T follicular helper cell (primary cell): ENCODE results near the gene SLC7A6.

Experiments used
- DNase-seq: peaks from one replicate; pipeline ENCODE4 v3.0.0-alpha.2; 2020; ENCODE audit warnings: low read depth

SLC7A6 gene

DNA sequence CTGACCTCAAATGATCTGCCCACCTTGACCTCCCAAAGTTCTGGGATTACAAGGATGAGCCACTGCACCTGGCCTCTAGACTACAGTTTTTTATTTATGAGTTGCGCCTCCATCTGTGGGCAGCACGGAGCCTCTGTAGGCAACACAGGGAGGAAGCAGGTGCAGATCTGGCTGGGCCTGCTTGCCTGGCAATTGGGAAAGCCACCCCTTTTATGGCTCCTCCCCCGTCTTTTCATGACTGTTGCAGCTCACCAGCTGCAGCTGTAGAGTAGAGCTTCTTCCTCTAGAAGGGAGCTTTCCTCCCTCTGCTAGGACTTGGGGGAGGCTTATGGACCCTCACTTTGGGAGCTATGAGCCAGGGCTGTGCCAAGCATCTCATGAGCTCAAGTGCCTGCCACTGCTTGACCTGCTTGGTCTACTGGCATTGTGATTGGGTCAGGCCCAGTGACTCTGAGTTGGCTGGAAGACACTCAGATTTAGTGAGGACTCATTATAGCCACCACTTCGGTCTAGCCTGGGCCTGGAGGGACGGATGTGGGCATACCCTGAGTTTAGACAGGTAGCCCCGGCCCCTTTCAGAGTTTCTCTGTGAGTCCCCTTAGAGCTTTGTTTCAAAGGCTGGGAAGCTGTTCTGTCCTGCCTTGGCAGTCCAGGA, 6.9 kb upstream of the SLC7A6 start:
- no peak for DNase-seq

DNA sequence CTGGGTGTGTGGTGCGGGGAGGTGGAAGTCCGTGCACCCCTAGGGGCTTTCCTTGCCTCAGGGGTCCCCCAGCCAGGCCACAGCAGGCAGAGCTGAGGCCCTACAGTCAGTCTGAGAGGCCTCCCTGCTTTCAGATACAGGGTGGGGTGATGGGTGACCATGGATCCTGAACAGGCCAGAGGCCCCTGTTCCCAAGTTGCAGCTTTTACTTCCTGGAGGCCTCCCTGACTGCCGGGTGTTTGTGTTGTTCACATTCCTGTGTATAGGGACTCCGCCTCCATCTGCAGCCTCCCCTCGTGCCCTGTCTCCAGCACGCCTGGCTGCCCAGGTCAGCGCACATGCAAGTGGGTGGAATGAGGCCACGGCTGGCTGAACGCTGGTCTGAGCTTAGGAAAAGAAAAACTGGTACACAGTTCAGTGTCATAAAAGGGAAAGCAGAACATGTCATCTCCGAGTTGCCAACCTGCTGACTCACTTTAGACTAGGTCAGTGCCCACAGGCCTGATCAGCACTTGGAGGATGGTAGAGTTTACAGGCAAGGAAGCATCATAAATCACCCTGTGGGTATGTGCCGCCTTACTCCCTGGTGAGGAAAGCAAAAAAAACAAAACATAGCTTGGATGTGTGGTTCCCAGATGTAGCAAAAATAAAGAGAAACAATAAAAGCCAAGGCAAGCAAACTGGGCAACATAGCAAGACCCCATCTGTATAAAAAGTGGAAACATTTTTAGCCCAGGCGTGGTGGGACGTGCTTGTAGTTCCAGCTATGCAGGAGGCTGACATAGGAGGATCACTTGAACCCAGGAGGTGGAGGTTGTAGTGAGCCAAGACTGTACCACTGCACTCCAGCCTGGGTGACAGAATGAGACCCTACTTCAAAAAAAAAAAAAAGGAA, 6.2 kb upstream of the SLC7A6 start:
- no peak for DNase-seq

DNA sequence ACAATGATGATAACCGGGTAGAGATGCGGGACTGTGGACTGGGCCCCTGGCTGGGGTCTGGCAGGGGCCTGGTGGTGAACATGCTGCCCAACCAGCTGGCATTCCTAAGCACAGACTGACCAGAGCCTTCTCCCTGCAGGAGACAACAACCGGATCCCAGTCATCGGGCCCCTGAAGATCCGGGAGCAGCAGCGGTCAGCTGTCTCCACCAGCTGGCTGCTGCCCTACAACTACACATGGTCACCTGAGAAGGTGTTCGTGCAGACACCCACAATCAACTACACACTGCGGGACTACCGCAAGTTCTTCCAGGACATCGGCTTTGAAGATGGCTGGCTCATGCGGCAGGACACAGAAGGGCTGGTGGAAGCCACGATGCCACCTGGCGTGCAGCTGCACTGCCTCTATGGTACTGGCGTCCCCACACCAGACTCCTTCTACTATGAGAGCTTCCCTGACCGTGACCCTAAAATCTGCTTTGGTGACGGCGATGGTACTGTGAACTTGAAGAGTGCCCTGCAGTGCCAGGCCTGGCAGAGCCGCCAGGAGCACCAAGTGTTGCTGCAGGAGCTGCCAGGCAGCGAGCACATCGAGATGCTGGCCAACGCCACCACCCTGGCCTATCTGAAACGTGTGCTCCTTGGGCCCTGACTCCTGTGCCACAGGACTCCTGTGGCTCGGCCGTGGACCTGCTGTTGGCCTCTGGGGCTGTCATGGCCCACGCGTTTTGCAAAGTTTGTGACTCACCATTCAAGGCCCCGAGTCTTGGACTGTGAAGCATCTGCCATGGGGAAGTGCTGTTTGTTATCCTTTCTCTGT, 5.1 kb upstream of the SLC7A6 start:
- no peak for DNase-seq

DNA sequence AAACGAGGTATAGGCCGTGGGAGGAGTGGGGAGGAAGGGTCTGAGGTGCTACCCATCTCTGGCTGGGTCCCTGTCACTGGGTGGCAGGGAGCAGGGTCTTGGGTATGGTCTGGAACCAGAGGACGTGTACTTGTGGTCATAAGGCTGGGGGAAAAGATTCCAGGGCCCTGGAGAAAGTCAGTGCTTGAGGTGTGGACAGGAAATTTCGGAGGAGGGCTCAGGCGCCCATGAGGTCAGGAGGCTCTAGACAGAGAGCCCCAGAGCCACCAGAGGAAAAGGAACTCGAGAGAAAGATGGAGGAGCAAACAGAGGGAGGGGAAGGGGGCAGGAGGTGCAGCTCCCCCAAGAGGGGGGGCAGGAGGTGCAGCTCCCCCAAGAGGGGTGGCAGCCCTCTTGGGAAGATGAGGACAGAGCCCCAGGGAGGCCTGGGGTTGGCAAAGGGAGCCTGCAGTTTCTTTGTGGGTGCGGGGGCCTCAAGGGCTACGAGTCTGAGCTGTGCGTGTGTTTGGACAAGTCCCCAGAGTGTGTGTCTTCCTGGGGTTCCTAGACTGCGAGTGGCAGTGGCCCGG, 683 bp upstream of the SLC7A6 start:
- no peak for DNase-seq

DNA sequence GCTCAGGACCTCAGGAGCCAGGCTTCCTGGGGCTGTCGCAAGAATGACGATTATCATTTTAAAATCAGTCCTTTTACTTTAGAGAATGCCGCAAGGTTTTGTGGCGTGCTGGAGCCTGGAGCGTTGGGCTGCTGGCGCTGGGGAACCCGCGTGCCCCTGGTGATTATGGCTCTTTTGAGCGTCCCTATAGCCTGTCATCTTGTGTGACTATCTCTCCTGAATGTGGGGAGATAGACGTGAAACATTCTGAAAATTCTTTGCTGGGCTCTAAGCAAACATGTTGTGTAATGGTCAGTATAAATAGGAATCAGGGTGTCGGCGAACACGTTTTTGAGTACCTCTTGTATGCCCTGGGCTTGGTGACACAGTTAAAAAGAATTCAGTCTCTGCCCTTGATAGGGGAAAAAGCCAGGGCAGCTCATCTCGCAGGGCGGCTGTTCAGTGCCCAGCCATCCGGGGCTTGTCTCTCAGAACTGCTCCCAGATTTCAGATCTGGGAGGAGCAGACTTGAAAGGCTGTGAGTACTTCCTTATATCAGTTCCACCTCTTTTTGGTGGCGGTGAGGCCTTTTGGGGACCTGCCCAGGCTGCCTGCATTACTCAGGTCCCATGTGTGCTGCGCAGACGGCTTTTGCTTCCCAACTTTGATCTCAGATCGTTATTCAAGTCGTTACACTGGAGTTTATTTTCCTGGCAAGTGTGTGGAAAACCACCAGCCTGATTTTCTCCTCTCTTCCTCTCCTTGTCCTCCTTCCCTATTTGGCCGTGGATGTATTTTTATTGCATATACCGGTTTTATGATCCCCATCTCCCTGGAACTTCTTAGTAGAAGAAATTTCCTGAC, 973 bp downstream of the SLC7A6 start:
- DNase-seq: peak; percentile 58

DNA sequence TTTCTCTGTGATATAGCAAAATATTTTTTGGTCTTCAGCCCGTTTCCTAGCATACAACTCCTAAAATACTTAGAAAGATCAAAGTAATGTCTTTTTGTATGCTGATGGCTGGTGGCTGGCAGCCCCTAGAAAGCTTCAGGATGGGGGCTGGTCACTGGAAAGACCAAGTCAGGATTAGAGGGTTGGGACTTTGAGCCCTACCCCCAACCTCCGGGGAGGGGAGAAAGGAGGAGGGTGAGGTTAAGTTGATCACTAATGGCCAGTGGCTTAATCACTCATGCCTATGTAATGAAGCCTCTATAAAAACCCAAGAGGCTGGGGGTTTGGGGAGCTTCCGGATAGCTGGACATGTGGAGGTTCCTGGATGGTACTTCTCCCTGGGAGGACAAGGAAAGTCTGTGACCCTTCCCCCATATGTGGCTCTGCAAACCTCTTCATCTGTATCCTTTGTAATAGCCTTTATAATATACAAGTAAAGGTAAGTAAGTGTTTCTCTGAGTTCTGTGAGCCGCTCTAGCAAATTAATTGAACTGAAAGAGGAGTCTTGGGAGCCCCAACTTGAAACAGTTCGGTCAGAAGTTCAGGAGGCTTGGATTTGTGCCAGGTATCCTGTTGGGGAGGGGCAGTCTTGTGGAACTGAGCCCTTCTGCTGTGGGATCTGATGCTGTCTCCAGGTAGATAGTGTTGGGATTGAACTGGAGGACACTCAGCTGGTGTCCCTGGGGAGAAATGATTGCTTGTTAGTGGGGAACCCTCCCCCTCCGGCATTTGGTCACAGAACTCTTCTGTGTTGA, 3.5 kb downstream of the SLC7A6 start:
- no peak for DNase-seq

DNA sequence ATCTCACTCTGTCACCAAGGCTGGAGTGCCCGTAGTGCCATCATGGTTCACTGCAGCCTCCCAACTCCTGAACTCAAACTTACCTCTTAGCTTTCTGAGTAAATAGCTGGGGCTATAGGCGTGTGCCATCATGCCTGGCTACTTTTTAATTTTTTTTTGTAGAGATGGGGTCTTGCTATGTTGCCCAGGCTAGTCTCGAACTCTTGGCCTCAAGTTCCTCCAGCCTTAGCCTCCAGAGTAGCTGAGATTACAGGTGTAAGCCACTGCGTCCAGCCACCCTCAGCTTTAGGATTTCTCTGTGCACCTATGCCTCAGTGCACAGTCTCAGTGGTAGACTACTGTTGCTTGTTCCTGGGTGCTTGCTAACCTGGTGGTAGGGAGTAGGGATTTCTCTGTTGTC, 5.5 kb downstream of the SLC7A6 start:
- DNase-seq: no peak

DNA sequence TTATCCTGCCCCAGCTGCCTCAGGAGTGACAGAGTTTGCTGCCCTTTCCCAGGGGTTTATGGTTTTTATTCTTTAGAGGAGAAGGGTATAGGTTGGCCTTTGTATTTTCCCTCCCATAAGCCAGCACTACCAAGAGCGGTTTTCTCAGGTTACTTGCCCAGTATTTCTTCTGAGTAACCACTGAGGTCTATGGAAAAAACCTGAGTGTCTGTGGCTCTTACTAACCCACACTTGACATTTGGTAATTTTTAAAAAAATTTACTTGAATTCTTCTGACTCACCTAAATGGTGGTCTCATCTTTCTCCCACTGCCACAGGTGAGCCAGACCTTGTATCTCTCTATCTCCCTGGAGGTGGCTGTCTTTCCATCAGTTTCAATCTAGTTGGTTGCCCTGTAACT, 6.0 kb downstream of the SLC7A6 start:
- no peak for DNase-seq

DNA sequence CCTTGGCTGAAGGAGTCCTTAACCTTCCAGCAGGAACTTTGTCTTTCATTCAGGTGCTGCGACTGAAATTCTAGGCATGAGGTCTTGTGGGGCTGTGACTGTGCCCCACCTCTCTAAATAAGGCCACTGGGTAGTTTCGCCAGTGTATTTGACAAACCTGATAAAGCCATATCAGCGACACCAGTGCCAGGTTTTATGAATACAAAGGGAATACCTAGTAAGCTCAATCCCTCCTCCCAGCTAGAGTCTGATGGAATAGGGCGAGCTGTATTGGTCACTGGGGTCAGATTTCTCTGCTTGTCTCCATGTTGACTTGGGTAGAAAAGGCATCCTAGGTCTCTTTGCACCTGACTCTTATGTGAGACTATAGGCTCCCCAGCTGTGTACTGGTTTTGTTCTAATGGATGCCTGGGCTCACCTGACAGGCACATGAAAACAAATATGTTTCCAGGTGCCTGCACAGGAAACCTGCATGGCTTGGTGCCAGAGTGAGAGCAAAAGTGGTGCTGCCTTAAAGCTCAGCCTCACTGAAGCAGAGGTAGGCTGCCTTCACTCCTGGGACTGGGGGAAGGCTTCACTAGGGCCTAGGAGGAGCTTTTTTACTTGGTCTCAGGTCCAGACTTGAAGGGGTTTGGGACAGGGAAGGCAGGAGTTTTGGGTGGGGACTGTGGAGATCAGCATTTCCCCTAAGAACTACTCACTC, 8.3 kb downstream of the SLC7A6 start:
- peak; percentile 76 for DNase-seq

DNA sequence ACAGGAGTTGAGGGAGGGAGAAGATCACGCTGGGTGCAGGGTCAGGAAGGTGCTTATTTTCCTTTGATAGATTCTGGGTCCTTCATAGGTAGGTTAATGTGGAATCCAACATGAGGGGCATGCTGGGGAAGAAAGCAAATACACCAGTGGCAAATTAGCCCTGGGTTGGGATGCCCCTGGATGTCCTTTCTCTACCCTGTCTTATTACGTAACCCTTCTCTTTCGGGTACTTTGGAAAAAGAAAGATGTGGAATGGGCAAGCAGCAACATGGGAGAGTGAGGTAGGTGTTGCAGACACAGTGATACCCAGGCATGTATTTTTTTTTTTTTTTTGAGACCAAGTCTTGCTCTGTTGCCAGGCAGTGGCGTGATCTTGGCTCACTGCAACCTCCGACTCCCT, 9.1 kb downstream of the SLC7A6 start:
- DNase-seq: no peak

DNA sequence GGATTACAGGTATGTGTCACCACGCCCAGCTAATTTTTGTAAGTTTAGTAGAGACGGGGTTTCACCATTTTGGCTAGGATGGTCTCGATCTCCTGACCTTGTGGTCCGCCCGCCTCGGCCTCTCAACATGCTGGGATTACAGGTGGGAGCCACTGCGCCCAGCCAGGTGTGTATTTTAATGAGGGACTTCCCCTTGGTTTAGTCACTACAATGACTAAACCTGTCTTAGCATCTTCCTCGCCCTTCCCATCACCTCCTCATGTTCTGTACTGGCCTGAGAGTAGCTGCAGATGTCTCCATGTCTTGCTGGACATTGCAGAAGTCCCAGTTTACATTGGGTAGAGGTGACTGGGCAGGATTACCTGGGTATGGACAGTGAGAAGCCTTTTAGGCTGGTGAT, 9.6 kb downstream of the SLC7A6 start:
- DNase-seq: no peak

DNA sequence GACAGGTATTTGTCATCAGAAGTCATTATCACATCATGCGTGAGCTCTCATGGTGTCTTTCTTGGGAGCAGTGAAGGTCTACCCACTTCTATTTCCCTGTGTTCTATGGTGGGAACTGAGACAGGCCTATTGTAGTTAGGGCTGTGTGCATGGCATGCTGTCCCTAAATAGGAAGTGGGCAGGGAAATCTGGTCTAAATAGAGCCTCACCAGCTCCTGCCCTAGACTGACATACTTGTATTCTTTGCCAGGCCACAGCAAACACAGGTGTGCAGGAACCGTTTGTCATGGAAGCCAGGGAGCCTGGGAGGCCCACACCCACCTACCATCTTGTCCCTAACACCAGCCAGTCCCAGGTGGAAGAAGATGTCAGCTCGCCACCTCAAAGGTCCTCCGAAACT, 10.1 kb downstream of the SLC7A6 start:
- DNase-seq: no peak

DNA sequence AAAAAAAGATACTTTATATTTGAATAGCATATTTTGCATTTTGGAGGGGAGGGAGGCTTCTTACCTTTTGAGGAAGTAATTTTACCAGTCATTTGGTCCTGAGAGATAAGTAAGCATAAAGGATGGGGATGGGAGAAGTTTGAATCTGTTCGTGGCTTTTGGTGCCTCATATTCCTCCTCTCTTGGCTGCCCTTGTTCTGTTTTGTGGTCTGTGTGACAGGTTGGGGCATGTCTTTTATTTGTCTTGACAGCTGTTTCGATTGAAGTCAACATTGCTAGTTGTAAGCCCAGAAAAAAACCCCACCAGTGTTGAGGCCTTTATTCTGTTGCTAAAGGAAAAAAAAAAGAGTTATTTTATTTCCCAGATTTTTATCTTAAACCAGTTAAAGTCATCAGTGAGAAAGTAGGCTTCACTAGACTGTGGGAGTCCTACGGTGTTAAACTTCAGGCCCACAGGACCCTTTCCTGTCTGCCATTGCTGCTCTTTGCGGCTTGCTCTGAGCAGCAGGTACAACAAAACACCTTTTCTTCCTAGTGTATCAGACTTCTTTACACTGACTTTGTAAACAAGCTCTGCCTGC, 11.4 kb downstream of the SLC7A6 start:
- DNase-seq: peak; percentile 37

DNA sequence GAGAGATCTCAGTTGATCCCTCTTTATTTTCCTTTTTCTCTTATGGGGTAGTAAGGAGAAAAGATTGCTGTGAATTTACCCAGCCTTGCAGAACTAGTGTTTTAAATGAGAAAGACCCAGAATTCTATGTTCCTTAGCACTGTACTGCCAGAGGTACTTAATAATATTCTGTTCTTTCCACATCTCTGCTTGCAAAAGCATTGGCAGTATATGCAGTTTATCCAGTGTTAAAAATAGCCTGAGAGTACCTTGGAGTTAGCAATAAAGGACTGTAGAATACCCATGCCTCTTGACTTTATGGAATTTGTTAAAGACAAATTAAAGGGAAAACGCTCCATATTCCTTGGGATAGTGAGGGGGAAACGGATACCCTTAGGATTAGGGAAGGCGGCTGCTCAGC, 11.9 kb downstream of the SLC7A6 start:
- DNase-seq: no peak

DNA sequence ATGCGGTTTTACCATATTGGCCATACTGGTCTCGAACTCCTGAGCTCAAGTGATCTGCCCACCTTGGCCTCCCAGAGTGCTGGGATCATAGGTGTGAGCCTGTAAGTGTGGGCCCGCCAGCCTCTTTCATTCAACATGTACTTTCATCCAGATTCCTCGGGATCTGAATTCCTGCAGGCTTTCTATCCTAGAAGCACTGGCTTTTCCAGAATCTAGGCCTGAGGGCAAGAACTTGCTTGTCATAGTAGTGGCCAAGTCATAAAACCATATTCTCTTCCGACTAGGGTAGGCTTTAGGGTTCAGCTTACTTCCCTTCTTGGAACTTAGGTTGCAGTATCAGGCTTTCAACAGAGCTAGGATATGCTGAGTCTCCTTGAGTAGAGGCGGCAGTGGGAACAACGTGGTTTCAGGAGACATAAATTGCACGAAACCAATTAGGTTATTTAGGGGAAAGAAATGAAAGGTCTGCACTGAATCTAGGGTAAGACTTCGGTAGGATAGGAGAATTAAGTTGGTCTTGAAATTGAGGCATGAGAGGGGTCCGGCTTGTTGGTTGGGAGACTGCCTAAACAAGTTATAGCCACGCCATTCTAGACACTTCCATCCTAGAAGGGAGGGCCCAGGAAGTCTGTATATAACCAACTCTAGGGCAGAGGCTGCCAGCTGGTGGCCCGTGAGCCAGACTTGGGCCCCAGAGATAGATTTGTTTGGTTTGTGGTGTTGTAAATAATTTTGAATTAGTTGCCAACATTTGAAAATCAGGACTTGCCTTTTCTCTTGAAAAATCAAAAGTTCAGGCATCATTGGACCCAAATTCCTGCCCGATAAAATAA, 15.6 kb downstream of the SLC7A6 start:
- DNase-seq: no peak

DNA sequence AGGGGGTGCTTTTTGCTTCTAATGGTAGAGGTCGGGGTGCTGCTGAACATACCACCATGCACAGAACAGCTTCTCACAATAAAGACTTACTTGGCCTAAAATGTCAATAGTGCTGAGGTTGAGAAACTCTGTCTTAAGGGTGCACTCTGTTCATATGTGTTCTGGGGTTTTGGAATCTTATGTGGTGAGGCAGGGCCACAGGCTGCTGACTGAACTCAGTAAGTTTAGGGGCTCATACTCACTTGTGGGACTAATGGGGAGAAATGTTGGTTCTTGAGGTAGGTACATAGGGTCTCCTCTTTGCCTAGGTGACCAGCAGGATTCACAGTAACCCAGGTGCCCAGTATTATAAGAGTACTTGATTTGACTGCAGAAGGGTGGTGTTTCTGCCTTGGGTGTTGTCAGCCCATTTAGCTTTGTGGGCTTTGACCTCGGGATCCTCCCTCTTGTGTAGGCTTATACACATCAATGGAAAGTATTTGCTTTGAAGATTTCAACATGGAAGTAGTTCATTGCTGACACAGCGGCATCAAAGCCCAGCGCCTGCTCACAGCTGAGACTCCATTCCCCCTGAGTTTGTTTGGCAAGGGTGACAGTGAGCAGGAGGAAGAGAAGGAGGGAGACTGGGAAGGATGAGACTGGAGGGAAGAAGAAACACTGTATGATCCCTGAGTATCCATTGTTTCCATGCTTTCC, 17.2 kb downstream of the SLC7A6 start:
- no peak for DNase-seq

DNA sequence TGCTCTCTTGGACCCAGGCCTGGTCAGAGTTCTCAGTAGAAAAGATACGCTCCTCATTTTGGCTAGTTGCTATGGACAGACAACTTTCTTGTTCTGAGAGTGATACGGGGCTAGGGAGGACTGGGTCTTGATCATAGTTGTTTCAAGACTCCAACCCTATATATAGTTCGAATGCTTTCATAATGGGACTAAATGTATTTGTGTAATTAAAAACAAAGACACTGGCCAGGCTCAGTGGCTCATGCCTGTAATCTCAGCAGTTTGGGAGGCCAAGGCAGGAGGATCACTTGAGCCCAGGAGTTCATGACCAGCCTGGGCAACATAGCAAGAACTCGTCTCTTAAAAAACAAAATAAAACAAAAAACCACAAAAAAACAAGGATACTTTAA, 17.7 kb downstream of the SLC7A6 start:
- no peak for DNase-seq

DNA sequence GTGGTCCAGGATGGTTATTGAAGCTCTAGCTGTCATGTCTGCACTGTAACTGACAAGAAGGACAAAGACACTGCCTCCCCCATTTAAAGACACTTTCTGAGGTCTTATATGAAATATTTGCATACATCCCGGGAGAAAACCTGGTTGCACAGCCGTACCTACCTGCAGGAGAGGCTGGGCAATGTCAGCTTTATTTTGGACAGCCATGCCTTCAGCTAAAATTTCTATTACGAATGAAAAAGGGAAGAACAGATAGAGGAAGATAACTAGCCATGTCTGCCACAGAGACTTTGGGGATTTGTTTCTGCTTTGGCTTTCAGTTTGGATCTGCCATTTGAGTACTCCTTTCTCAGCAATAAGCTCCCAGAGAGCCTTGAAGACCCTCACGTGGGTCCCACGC, 19.0 kb downstream of the SLC7A6 start:
- no peak for DNase-seq
